GM19324 (cell line): ENCODE data around the gene EYS.

Source experiments
- ATAC-seq: cut with Tn5 transposase; IDR thresholded peaks from one replicate; pipeline ENCODE4 v1.9.1; 2021; ENCODE audit warnings: mild to moderate bottlenecking, moderate library complexity; ENCODE audit not compliant: unreplicated experiment, low FRiP score

EYS gene

GRCh38 chr6:65259059-65259458, 448.0 kb downstream of the EYS start:
- ATAC-seq: no peak

- ATAC-seq: no peak
Measured at GRCh38 chr6:65253041-65253440, 454.0 kb downstream of the EYS start.

GRCh38 chr6:65248101-65248610, 458.9 kb downstream of the EYS start:
- no peak for ATAC-seq

GRCh38 chr6:65231616-65232015, 475.4 kb downstream of the EYS start:
- no peak for ATAC-seq

GRCh38 chr6:65229825-65230224, 477.2 kb downstream of the EYS start:
- no peak for ATAC-seq

GRCh38 chr6:65221153-65221552, 485.9 kb downstream of the EYS start:
- ATAC-seq: no peak

- no peak for ATAC-seq
Measured at GRCh38 chr6:65202738-65203137, 504.3 kb downstream of the EYS start.

GRCh38 chr6:65199683-65200082, 507.3 kb downstream of the EYS start:
- no peak for ATAC-seq

- ATAC-seq: no peak
Measured at GRCh38 chr6:65199121-65199520, 507.9 kb downstream of the EYS start.

- no peak for ATAC-seq
Measured at GRCh38 chr6:65191471-65191870, 515.6 kb downstream of the EYS start.

- ATAC-seq: no peak
Measured at GRCh38 chr6:65189236-65189881, 517.7 kb downstream of the EYS start.

- ATAC-seq: no peak
Measured at GRCh38 chr6:65186826-65187225, 520.2 kb downstream of the EYS start.

GRCh38 chr6:65182681-65183080, 524.3 kb downstream of the EYS start:
- ATAC-seq: no peak

- ATAC-seq: no peak
Measured at GRCh38 chr6:65170273-65170672, 536.8 kb downstream of the EYS start.

- ATAC-seq: no peak
Measured at GRCh38 chr6:65161661-65162060, 545.4 kb downstream of the EYS start.

GRCh38 chr6:65157025-65157424, 550.0 kb downstream of the EYS start:
- no peak for ATAC-seq

GRCh38 chr6:65155083-65155482, 551.9 kb downstream of the EYS start:
- no peak for ATAC-seq

- no peak for ATAC-seq
Measured at GRCh38 chr6:65149841-65150240, 557.2 kb downstream of the EYS start.

GRCh38 chr6:65148839-65149238, 558.2 kb downstream of the EYS start:
- no peak for ATAC-seq

GRCh38 chr6:65135567-65135966, 571.5 kb downstream of the EYS start:
- ATAC-seq: no peak

- ATAC-seq: no peak
Measured at GRCh38 chr6:65126667-65127066, 580.4 kb downstream of the EYS start.

- ATAC-seq: no peak
Measured at GRCh38 chr6:65123521-65123920, 583.5 kb downstream of the EYS start.
